Esophagus mucosa (tissue), 1 donor: ENCODE results near the gene ARG2. TPM values are rescaled to one million over a fixed set of nuclear protein-coding genes. Genes with fewer than 3 reads are reported as not detected.

Experiments
- ATAC-seq: fragments of 200-7000 bp; cut with Tn5 transposase; one replicate; pipeline ENCODE4 v1.9.1; 2020
- total RNA-seq: library from RNA; stranded (reverse); gene quantifications from one replicate; pipeline ENCODE4 v1.2.4, GENCODE V29; 2023
- donor health status: DM: yes; HTN: yes; CAD: no.

Gene ARG2
- 35.6 TPM for total RNA-seq

DNA sequence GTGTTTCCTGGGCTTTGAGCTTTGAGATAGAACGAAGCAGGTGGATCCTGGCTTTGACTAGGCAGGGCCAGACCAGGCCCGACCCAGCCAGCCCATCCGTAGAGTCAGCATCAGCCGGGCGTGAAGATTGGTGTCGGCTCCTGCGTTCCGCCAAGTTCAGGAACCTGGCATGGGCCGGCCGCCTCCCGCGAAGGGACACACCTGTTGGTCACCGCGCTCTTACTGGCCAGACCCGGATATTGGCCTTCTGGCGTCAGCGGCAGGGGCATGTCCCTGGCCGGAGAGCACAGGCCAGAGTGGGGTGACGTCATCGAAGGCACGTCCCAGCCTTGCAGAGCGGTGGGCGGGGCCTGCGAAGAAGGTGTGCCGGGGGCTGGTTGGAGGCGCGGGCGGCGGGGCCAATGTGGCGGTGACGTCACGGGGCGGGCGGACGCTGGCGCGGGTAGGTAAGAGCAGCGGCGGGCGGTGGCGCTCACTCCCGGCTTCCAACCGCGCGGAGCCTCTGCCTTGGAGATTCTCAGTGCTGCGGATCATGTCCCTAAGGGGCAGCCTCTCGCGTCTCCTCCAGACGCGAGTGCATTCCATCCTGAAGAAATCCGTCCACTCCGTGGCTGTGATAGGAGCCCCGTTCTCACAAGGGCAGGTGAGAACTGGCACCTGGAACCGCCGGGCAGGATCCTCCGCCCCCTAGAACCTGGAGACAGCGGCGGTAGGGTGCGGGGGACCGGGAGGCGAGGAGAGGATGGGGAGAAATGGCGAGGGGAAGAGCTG, at the start of gene ARG2:
Gene ARG2, plus strand, starts transcription at position 475 of the 771 bp plus-strand sequence. Its CDS starts 58 bp downstream, at position 533.
- peak; percentile 97 for ATAC-seq

- no peak for ATAC-seq
These were observed 49.3 kb upstream of the ARG2 start for GRCh38 chr14:67570453-67570852.

GRCh38 chr14:67571275-67571990, 48.3 kb upstream of the ARG2 start:
- no peak for ATAC-seq

DNA sequence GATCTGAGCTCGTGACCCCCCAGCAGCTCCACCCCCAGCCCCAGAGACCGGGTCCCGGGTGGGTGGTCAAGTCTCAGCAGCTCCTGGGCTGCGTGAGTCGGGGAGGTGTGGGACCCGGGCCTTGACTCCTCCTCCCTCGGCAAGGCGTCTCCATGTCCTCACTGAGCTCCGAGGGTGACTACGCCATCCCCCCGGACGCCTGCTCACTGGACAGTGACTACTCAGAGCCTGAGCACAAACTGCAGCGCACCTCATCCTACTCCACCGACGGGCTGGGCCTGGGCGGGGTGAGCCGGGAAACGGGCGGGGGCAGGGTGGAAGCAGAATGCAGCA, 47.8 kb upstream of the ARG2 start:
- ATAC-seq, result peak; percentile 25

GRCh38 chr14:67572608-67573007, 47.1 kb upstream of the ARG2 start:
- ATAC-seq, result no peak

GRCh38 chr14:67573228-67574010, 46.3 kb upstream of the ARG2 start:
- ATAC-seq, result no peak

- no peak for ATAC-seq
These were observed 45.6 kb upstream of the ARG2 start for GRCh38 chr14:67574156-67574555.

GRCh38 chr14:67574806-67575205, 44.9 kb upstream of the ARG2 start:
- ATAC-seq, result no peak

- peak; percentile 76 for ATAC-seq
These were observed 44.0 kb upstream of the ARG2 start for GRCh38 chr14:67575684-67576083.

- ATAC-seq, result no peak
These were observed 43.3 kb upstream of the ARG2 start for GRCh38 chr14:67576216-67576955.

GRCh38 chr14:67577181-67577808, 42.4 kb upstream of the ARG2 start:
- ATAC-seq, result no peak

DNA sequence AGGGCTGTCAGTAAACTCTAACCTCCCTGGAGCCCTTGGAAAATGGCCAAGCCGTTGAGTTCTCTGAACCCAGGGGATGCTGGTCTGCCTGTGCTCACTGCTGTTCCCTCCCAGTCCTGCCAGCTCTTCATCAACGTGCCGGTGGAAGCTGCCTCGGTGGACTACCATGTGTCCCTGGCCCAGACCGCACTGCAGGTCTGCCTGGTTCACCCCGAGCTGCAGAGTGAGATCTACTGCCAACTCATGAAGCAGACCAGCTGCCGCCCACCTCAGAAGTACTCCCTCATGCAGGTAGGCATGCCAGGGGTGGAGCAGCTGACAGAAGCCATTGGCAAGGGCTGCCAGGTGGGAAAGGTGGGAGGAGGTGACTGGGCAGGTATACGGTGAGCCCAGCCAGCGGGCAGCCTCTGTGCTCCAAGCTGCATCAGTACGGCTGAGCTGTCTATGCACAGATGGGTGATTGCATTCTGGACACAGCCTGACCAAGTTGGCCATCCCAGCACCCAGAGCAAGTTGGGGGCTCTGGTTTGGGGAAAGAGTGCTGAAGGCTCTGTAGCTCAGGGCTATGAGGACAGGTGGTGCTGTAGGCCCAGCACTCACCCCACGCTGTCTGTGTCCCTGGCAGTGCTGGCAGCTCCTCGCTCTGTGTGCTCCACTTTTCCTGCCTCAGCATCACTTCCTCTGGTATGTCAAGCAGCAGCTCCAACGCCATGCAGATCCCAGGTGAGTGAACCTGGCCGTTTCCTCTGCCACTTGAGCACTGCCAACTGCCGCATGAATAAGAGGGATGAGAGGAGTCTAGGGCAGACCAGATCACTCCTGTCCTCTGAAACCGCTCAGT, 41.6 kb upstream of the ARG2 start:
- no peak for ATAC-seq

GRCh38 chr14:67579040-67579439, 40.7 kb upstream of the ARG2 start:
- ATAC-seq, result no peak

GRCh38 chr14:67579636-67580035, 40.1 kb upstream of the ARG2 start:
- ATAC-seq, result no peak

DNA sequence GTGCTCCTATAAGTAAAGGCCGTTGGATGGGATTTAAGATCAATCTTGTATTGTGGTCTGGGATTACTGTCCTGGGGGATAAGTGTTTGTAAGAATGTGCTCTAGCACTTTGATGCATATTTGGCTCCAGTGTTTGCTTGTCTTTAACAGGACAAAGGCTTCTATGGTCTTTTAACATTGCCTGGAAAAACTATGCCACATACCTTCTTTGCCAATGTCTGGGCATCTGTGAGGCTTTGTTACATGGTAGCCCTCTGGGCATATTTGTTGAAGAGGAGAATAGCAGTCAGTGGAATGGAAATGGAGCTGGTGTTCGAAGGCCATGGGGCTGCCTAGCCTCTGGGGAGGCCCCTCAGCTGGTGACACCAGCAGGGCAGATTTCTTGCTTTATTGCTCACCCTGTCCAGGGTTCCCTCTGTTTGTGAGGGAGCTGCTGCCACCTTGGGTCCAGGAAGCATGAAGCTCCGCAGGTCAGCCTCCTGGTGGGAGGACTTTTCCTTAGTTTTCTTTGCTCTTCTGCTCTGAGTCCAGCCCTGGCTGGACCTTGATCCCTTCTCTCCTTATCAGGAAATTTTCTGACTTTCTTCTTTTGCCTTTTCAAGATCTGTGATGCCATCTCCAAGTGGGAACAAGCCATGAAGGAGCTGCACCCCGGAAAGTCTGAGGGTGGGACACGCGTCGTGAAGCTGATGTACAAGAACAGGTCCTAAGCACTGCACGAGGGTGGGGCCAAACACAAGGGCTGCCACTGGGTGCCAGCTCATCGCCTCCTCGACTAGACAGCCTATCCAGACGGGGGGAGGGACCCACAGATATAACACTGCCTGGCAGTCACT, 39.2 kb upstream of the ARG2 start:
- no peak for ATAC-seq

DNA sequence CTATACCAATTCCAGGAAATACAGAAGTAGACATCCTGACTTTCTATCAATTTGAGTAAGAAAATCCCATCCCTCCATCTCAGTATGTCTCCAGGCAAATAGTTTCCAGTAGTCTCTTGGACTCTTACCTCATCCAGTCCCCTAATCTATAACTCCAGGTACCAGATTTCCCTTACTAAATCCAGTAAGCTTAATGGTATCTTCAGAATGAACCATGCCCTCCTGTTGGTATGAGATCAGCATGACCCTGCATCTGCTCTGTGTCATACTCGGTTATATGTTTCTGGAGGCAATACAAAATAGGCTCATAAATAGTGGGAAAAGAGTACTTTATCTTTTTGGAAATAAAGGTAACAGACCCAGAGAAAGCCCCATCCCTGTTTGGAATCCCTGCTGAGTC, 38.1 kb upstream of the ARG2 start:
- ATAC-seq, result no peak

DNA sequence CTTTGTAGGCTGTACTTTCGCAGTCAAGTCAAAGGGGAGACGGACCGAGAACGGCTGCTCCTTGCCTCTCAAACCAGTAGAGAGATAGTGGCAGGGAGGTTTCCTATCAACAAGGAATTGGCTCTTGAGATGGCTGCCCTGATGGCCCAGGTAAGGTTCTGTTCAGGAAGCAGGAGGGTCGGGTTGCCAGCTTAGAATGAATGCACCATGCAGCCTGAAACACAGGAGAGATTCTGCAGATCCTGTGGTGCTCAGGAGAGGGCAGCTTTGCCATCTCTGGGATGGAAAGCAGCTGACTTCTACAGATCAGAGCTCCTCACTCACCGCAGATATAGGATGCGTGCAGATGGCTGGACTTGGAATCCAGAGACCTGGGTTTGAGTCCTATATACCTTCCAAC, 37.7 kb upstream of the ARG2 start:
- ATAC-seq, result no peak

DNA sequence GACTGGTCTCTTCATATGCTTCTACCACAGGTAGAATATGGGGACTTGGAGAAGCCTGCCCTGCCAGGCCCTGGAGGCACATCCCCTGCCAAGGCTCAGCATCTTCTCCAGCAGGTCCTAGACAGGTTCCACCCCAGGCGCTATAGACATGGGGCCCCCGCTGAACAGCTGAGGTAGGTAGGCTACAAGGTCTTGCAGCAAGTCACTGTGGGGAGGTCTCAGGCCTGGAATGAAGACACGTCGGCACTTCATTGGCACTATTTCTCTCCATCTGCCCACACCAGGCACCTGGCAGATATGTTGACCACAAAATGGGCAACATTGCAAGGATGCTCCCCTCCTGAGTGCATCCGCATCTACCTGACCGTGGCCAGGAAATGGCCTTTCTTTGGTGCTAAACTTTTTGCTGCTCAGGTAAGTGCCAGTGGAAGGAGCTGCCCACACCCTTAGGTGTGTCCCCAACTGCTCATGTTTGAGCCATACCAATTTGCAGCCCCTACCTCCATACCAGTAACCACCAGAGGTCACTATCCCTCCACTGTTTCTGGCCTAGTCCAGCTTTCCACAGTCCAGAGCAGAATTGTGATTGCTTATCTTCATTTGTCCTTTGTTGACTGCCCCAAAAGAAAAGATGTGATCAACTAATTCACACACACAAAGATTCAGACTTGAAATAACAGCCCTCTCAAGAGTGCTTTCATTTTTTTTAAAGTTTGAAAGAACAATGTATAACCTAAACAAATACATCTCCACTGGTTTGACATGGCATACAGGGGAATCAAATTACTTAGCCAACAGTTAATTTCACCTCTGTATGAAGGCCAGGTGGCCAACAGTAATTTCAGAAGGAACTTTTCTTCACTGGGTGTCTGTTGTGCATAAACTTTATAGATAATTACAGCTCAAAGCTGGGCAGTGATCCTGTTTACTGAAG, 35.7 kb upstream of the ARG2 start:
- peak; percentile 85 for ATAC-seq

- no peak for ATAC-seq
These were observed 34.7 kb upstream of the ARG2 start for GRCh38 chr14:67584978-67585377.
